Activated CD4-positive, alpha-beta T cell treated with anti-CD3 and anti-CD28 coated beads for 4 hours (primary cell): ENCODE results near the gene NRXN3.
A peak's percentile ranks its signal among the peaks of the same experiment; 100 is the strongest.
"Not testable (repeated sequence)": the region's sequence is repeated elsewhere in the genome, so short reads cannot be mapped to it uniquely, and the experiment has no call there.

ENCODE experiments used
- DNase-seq, 2 donors: peaks; one replicate each; pipeline ENCODE4 v3.0.0-alpha.2; 2020

Gene NRXN3

GRCh38 chr14:78417532-78417931, 247.4 kb downstream of the NRXN3 start:
- DNase-seq = no peak

DNA sequence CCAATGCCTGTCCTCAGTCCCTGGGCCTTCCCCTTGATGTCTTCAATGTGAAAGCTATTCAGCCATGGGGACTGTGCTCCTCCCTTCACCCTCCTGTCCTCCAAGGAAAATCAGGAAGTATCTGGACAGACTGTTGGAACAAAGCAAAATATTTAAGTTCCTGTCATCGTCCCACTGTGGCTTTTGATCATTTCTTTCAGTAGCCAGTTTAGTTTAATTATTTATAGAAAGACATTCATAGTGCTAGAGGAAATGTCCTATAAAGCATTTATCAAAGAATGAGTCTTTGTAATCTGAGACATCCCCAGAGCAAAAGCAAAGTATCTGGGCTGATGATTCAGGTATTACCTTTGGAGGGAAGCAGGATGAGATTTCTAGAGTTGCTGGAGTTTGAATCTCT, 254.1 kb downstream of the NRXN3 start:
- no peak for DNase-seq

DNA sequence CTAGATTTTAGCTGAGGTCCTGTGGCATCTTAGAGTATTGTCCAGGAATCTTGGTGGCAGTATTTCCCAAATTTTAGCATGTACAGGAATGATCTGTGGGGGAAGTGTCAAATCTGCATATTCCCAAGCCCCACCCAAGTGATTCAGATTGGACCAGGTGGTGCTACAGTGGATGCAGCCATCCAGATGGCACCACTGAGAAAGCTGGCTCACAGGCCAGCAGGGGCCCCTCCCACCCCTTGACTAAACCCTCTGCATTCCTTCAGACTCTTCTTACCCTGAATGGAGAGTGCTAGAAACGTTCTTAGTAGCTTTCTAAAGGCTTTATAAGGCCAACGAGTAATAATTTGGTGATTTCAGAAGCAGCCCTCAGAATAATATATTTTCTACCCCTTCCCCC, 255.2 kb downstream of the NRXN3 start:
- no peak for DNase-seq

DNA sequence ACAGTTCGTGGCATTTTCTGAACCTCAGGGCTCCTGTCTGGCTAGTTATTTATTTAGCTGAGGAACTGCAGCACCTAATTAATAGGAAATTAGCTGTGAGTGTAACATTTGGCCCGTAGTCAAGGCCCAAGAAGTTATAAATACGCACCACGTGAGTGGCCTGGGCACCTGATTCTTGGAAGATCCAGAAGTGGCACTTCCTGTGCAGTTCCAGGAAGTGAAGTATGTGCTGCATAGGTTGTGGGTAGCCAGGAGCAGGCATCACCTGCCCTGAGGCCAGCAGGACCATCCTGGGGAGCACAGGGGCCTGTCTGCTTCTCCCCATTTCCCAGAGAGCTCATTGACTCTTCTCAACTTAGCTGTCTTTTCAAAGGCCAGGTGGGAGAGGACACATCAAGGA, 255.6 kb downstream of the NRXN3 start:
- no peak for DNase-seq

DNA sequence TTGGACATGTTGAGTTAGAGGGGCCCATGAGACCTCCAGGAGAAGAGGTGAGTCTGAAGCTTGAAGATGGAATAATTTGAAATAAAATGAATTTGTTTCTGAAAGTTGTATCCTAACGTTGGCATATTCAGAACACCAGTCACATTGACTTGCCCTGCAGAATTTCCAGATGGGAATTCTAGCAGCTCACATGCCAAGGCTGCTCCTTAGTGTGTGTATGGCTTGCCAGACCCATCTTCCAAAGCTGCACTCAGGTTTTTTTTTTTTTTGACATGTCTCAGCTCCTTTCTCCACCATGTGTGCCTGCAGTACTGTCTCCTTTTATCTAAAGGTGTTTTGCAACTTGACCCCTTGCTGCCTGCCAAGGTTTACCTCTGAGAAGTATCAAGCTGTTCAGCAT, 261.9 kb downstream of the NRXN3 start:
- no peak for DNase-seq

DNA sequence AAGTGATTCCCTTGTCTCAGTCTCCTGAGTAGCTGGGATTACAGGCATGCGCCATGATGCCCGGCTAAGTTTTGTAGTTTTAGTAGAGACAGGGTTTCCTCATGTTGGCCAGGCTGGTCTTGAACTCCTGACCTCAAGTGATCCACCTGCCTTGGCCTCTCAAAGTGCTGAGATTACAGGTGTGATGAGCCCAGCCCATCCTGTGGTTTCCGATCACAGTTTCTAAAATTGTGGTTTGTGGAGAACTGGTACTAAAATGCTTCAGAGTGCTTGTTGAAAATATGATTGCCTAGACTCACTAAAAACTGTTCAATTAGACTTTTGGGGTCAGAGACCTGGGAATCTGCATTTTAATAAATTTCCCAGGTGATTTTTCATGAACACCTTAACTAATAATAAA, 267.3 kb downstream of the NRXN3 start:
- not testable (repeated sequence) for DNase-seq

DNA sequence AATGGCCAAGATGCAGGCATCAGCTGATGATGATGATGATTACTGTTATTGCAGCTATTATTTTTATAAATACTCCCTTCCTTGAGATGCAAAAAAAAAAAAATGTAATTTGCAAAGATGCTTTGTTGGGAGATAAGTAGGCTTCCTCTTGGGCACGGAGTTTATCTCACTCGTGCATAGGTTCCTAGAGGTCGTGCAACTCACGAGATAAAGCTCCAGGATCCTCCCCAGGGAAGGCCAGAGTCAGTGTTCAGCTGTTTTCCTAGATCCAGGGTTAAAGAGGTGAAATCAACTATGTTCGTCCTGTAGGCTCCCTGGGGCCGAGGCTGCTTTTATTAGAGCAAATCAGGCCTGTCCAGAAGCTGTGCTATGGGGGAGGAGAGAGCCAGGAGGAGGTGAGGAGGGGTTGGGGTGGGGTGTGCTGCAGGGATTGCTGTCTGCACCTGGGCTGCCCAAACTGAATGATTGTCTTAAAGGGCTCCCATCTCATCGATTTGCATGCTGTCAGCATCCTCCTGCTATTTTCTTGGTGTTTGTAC, 270.3 kb downstream of the NRXN3 start:
- DNase-seq = no peak

GRCh38 chr14:78443834-78444233, 273.7 kb downstream of the NRXN3 start:
- DNase-seq = no peak

DNA sequence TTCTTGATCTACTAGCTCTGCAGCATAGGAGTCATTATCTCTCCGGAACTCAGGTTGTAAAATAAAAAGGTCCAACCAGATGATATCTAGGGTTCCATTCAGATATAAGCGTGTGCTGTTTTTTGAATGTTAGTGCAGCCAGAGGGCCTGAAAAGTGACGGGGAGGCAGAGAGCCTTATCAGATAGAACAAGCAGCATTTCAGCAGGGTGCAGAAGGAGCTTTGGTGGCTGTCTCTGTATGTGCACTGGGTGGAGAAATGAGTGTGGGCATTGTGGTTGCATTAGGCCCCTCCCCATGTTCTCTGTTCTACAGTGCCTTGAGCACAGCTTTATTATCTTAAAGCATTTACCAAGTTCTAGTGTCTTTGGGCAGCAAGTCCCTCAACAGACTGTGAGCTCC, 275.1 kb downstream of the NRXN3 start:
- DNase-seq = no peak

DNA sequence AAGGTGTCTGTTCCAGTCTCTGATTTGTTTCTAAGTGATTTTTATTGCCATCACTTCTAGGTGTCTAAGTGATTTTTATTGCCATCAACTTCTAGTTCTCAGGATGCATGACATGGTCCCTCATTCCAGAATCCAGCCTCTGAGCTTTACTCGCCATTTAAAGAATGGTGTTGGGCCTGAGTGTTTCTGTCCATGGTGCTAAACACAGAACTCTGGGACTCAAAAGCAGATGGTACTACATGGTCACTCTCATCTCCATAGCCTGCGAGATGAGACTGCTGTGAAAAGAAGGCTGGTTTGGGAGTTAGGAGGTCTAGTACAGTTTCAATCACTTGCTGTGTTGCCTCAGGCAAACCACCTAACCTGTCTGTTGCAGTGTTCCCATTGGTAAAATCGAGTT, 276.6 kb downstream of the NRXN3 start:
- no peak for DNase-seq

GRCh38 chr14:78448164-78449094, 278.3 kb downstream of the NRXN3 start:
- peak in 1 of 2 donors; percentile 1 for DNase-seq

DNA sequence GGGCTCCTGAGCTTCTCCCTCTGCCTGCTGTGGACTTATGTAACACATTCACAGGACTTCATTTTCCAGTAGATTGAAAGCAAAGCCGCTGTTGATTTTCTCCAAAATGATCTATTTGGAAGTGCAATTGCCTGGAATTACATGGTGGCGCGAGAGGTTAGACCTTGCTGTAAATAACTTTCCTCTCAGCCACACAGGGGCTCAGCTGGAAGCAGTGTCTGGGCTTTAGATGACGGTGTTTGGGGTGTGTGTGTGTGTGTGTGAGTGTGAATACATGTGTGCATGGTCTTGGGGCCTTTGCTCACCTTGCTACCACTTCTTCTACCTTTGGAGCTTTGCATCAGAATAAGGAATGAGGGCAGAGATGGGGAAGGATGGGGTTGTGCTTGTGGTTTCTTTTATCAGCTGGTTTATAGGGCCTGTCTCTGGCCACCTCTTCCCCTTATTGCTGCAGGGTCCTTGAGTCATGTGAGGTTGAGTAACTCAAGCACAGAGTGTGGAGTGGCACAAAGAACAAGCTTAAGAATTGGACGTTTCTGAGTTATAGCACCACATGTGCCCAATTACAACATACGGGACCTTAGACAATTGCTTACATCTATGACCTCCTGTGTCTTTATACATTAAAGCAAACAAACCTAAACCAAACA, 280.6 kb downstream of the NRXN3 start:
- no peak for DNase-seq

DNA sequence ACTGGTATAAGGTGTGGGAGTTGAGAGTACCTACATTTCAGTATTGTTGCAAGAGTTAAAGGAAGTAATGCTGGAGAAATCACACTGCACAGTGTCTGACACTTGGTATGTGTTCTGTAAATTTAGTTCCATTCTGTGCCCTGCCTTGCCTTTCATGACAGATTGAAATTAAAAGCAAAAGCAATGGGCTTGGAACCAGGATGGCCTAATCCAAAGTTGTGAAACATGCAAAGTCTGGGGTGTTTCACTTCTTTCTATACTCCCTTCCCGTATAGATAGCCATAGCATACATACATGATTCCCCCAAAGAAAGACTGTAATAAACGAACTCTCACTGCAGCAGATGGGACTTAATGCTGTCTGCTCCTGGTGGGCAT, 281.1 kb downstream of the NRXN3 start:
- DNase-seq = no peak

GRCh38 chr14:78455896-78456435, 285.8 kb downstream of the NRXN3 start:
- DNase-seq = no peak

DNA sequence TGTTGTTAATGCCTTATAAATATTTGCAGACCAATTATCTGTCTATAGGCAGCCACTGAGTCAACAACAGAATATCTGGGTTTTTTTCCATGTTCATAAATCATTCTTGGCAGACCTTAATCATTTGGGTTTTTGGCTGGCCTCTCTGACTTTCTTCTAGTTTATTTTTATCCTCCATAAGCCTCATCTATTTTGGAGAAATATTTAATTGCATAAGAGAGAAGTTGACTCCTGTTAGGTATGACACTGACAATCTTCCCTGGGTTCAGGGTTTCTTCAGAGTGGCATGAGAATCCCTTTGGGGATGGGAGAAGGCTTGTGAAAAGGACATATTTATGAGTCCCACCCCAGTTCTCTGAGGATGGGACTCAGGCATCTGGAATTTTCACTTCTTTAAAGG, 299.8 kb downstream of the NRXN3 start:
- no peak for DNase-seq

- no peak for DNase-seq
Measured at GRCh38 chr14:78479127-78479780, 309.1 kb downstream of the NRXN3 start.

DNA sequence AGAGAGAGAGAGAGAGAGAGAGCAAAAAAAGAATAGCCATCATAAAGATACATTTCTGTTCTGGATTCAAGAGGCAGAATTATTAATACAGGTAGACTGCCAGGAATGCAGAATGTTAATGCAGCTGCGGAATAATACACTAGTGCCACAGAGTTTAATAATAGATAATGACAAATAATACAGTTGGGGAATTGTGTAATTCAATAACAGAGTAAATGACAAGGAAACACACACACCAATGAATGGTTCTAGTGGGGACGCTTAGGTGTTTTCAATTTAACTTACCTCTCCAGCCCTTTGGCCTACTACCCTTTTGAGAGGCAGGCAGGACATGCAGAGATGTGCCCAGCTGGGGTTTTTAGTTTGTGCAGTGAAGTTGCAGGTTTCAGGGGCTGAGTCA, 313.9 kb downstream of the NRXN3 start:
- DNase-seq = no peak

- no peak for DNase-seq
Measured at GRCh38 chr14:78486081-78486480, 315.9 kb downstream of the NRXN3 start.

DNA sequence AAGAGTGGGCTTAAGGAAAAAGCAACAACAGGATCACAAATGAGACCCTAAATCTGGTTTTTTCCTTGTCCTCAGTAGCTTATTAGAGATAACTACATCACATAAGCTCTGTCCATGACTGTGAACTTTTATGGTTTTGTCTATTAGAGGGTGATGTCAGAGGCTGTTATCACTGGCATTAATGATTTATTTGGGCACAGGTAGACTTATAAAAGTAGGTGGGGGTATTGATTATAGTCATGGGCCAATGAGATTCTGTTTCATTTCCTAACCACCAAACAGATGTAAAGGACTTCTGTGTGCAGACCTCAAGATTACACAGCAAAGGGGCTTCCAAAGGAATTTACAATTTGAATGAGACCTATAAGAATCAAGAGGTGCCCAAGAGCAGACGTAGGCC, 316.4 kb downstream of the NRXN3 start:
- DNase-seq = no peak

DNA sequence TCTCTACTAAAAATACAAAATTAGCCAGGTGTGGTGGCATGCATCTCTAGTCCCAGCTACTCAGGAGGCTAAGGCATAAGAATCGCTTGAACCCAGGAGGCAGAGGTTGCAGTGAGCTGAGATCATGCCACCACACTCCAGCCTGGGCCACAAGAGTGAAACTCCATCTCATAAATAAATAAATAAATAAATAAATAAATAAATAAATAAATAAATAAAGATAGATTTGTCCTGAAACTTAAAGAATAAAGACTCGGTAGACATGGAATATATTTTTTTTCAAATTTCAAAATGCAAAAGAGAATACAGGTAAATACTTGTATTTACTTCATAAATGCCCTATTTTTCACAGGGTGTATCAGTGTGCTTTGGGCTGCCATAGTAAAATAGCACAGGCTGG, 317.4 kb downstream of the NRXN3 start:
- DNase-seq = not testable (repeated sequence)

DNA sequence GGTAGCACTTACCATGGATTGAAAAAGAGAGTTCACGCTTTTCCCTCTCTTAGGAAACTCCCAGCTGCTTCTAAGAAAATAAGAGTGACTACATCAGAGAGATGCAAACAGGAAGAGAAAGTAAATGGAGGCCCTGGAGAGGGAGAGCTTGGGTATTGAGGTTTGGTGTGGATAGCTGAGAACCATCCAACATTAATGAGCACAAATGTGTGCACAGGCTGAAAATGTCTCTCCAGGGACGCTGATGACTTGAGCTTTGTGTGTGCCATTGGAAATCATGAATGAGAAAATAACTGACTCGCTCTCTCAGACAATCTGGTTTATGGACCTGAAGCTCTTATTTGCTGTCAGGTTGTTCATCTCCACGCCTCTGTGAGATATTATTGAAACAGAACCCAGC, 318.8 kb downstream of the NRXN3 start:
- DNase-seq = no peak

- no peak for DNase-seq
Measured at GRCh38 chr14:78491048-78491447, 320.9 kb downstream of the NRXN3 start.

- no peak for DNase-seq
Measured at GRCh38 chr14:78498062-78498595, 328.0 kb downstream of the NRXN3 start.
